Hematopoietic multipotent progenitor cell treated with erythropoietin and hydrocortisone succinate and interleukin-3 and kit ligand, for 6 days (in vitro differentiated cells): ENCODE results near the gene MTREX.

Experiments used
- DNase-seq: peaks from one replicate; pipeline ENCODE4 v3.0.0-alpha.2; 2015

MTREX gene

DNA sequence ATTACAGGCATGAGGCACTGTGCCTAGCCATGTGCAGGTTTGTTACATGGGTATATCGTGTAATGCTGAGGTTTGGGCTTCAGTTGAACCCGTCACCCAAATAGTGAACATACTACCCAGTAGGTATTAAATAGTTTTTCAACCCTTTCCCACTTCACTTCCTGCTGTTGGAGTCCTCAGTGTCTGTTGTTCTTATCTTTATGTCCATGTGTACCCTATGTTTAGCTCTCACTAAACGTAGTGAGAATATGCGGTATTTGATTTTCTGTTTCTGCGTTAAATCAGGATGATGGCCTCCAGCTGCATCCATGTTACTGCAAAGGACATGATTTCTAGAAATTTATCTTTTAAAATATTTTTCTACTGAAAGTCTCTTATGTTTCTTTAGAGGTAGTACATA lies 17.8 kb downstream of the MTREX start:
- no peak for DNase-seq

DNA sequence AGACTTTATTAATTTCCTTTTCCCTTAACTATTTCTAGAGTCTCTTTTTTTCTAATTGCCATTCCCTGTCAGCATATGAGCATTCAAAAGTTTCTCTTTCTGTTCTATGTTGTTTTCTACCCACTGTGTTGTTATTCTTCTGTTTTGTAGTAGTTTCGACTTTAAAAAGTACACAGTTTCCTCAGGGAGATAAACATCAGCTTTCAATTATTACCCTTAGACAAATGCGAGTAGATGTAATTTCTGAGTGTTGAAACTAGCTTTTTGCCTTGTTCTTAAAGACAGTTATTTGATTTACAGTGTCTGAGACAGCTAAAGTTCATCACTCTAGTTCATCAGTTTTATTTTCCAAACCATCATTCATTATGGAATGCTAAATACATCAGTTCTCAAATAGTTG lies 19.5 kb downstream of the MTREX start:
- no peak for DNase-seq

DNA sequence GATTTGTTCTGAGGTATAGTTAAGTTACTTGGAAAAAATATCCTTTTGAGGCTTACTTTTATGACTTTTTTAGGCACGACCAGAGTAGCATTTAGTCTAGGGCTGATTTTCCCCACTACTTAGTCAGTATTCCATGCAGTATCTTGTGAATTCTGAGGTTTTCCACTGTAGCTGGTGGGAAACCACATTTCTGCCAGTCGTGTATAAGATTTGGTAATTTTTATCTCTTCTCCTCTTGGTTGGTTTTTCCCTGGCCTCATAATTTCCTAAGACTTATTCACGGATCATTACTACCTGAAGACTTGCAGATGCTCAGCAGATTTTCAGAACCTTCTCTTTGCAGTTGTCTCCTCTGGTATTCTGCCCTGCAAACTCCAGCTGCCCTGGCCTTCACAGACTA lies 23.5 kb downstream of the MTREX start:
- no peak for DNase-seq

DNA sequence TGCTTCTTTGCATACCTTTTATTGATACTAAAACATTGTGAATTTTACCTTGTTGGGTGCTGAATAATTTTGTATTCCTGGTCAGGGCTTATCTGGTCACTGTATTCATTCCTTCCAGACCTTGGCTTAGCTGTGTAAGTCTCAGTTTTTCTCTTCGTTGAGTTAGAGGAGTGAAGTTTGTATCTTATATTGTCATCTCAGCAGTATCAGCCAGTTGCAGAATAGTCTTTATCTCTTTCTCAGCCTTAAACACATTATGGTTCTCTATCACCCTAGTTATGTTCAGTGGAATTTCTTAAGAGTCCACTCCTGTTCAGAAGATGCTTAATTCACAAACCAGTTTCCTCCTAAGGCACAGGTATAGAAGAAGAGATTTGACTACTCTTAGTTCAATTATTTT lies 25.2 kb downstream of the MTREX start:
- DNase-seq, result no peak

DNA sequence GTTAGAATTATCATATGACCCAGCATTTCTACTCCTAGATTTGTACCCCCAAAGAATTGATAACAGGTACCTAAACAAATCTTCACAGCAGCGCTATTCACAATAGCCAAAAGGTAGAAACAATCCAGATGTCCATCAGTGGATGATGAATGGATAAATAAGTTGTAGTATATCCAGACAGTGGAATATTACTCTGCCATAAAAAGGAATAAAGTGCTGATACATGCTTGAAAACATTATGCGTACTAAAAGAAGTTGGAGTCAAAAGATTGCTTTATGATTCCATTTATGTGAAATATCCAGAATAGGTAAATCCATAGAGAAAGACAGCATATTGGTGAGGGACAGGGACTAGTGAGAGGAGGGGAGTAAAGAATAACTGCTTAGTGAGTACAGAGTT lies 26.0 kb downstream of the MTREX start:
- DNase-seq, result no peak

DNA sequence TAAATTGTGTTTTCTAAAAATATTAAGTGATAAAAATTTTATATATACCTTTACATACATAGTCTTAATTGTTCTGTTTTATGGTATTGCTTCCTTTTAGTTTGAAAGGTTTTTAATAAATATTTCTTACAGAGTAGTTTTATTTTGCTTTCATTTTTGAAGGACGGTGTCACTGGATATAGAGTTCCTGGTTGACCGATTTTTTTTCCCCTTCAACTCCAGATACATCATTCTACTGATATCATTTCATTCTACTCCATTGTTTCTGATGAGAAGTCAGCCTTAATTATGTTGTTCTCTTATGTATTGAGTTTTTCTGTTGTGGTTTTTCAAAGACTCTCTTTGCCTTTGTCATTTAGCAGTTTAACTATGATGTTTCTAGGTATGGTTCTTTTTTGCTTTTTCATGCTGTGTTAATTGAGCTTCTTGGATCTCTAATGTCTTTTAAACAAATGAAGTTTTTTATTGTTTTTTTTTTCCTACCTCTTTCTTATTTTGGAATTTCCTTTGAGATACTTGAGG lies 30.4 kb downstream of the MTREX start:
- DNase-seq, result no peak

DNA sequence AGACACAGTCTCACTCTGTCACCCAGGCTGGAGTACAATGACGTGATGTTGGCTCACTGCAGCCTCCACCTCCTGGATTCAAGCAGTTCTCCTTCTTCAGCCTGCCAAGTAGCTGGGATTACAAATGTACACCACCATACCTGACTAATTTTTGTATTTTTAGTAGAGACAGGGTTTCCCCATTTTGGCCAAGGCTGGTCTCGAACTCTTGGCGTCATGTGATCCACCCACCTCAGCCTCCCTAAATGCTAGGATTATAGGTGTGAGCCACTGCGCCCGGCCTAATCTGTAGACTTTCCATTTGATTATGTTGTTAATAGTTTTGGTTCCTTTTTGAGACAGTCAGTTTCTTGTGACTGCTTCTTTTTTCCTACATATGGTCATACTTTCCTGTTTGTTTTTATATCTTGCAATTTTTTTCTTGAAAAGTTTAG lies 31.0 kb downstream of the MTREX start:
- DNase-seq, result no peak

DNA sequence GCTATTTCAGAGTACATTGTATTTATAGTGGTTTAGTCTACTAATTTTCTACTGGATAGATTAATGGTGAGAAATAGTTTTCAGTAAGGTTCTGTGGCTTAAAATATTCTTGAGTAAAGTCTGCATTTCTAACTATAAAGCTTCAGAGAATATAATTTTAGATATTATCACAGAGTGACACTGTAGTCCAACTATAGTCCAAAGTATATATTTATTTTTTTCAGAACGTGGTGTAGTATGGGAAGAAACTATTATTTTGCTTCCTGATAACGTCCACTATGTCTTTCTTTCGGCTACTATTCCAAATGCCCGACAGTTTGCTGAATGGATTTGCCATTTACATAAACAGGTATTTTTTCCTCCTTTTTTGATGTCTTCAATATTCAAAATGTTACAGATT lies 35.3 kb downstream of the MTREX start:
- no peak for DNase-seq

DNA sequence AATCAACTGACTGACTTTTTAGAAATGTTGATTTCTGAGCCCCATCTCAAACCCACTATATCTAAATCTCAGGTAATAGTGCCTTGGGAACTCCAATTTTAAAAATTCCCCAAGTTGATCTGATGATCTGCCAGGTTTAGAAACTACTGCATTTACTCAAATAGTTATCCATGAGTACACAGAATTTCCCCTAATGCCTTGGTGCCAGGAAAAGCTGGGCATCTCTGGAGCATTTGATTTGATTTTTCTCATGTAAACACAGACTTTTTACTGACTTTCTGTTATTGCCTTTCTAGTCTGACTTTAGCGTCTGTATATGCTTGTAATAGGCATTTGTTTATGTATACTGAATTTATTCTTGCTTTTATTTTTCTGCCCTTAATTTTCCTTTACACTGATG lies 35.8 kb downstream of the MTREX start:
- DNase-seq, result no peak

DNA sequence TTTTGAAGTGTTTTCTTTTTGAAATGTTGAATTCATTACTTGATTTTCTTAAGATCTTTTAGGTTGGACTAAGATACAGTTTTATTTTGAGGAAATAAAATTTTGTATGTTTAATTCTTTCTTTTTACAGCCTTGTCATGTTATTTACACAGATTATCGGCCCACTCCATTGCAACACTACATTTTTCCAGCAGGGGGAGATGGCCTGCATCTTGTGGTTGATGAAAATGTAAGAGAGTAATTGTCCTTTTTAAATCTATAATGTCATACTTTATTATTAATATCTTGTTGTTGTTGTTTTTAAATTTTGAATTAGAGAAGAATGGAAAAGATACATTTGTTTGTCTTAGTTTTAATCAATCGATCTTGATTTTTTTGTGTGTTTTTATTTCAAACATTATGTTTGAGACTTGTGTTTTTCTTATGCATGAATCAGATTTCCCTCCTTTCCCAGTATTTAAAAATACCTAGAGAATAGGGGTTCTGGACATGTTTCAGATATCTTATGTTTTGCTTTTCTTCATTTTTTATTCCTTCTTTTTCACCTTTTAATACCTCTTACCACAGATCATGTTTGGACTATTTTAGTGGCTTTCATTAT lies 36.7 kb downstream of the MTREX start:
- peak; percentile 68 for DNase-seq

DNA sequence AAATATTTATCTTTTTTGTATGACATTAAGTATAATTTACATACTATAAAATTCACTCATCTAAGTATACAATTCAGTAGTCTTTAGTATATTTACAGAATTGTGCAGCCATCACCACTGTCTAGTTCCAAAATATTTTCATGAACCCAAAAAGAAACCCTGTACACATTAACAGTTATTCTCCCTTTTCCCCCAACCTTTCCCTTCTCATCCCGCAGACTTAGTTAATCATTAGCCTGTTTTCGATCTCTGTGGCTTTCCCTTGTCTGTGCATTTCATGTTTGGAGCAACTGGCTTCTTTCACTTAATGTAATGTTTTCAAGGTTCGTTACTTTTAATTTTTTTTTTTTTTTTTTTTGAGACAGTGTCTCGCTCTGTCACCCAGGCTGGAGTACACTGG lies 37.5 kb downstream of the MTREX start:
- no peak for DNase-seq

DNA sequence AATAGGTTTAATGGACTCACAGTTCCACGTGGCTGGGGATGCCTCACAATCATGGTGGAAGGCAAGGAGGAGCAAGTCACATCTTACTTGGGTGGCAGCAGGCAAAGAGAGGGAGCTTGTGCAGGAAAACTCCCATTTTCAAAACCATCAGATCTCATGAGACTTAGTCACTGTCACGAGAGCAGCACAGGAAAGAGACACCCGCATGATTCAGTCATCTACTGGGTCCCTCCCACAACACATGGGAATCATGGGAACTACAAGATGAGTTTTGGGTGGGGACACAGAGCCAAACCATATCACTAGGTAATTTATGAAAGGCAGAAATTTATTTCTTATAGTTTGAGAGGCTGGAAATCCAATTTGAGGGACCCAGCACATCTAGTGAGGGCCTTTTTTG lies 40.0 kb downstream of the MTREX start:
- no peak for DNase-seq

DNA sequence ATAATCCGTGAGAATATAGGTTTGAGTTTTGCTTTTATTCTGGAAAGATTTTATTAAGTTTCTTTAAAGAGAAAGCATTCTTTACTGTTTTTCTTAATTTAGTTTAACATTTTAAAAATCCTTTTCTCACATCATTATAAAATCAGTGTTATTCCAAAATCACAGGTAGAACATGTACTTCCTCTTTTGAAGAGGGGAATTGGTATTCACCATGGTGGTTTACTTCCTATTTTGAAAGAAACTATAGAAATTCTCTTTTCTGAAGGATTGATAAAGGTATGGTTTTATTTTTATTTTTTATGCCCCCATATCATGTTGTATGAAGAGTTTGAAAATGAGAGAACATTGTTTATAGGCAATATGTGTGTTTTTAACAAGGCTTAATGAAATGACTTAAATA lies 43.0 kb downstream of the MTREX start:
- DNase-seq, result no peak

DNA sequence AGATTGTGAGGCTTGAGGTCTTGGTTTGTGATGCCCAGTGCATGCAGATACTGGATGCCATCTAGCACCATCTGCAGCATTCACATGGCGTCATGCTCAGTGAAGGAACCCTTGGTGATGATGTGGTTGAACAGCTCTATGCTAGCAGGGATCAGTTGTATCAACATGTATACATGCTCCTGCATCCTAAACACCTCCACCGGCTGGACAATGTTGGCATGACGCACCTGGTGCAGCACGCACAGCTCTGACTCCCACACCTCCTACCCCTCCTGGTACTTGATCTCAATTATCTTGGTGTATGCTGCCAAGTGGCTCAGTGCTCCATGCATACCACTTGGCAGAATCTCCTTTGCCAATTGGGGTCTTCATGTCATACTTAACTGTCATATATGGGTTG lies 49.1 kb downstream of the MTREX start:
- DNase-seq, result no peak

DNA sequence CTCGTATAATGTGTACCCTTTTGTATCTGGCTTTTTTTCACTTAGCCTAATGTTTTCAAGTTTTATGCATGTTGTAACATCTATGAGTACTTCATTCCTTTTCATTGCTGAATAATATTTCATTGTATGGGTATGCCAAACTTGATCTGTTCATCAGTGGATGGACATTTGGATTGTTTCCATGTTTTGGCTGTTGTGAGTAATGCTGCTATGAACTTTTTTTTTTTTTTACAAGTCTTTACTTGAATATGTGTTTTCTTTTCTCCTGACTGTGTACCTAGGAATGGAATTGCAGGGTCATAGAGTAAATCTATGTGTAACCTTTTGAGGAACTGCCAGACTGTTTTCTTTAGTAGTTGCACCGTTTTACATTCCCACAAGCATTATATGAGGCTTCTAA lies 52.4 kb downstream of the MTREX start:
- no peak for DNase-seq

DNA sequence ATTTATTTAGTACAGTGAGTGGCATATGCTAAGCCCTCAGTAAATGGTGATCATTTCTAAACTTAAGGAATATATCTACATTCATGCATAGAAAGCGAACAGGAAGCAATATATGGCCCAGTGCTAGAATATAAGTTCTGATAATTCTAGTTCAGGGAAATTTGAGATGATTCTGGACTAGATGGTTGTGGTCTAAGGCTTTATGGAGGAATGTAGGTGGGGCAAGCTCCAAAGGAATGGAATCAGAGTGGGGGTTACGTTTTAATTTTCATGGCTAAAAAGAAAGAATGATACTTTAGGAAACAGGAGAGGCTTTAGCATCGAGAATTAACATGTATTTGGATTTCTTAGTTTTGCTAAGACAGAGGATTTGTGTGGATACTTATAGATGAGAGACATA lies 56.1 kb downstream of the MTREX start:
- no peak for DNase-seq

DNA sequence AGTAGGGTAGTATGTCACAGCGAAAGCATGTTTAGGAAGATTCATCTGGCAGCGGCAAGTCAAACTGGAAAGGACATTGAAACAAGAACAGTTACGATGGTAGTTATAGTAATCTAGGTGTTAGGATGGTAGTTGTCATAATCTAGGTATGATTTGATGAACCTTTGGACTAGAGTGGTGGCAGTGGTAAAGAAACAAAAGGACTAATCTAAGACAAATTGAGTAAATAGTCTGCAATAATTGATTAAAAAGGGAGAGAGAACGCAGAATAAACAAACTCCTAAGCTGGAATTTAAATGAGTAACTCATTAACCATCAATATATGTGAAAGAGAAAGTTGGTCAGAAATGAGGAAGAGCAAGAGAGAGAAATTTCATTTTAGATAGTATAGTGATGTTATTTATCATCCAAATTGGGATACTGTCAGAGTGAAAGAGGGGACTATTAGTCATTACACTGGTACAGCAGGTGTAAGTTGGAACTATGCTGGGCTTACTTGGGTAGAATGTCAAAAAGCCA lies 56.8 kb downstream of the MTREX start:
- DNase-seq, result no peak

DNA sequence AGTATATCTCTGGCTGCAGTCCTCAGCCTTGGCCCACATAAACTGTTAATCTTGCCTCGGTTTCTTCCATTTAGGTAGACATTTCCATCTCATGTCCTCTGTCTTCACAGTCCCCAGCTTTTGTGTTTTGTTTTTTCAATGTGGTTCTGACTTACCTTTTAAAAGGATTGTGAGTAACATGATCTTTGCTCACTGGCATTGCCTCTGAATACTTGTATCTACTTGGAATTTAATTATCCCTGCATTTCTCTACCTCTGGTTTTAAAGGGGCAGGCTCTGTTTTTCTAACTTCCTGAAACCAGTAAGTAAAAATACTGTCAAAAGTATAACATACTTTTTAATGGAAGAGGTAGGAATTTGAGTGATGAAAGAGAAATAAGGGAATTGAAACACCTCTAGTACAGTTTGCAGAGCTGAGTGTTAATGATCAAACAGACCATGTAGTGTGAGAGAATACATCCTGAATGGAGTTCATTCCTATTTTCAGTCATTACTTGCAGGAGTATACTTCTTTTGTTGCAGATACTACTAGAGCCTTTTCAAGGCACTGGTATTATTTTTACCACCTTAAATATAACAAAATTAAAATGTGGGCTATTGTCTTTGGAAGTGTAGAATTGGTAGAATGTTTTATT lies 62.6 kb downstream of the MTREX start:
- DNase-seq, result no peak

DNA sequence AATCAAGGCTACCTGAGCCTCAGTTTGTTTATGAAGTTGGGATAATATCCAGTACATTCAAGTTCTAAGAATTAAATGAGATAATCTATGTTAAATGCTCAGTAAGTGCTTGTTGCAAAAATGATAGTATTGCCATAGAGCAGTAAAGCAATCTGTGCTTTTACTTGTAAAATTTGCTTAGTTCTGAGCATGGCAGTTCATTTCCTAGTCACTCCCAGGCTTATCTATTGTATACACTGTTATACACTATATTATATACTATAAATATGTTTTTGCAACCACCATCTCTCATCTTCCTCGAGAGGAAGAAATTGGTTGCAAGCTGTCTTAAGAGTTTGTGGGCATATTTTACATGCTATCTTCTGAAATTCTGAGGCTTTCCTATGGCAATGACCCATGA lies 63.4 kb downstream of the MTREX start:
- DNase-seq, result no peak

DNA sequence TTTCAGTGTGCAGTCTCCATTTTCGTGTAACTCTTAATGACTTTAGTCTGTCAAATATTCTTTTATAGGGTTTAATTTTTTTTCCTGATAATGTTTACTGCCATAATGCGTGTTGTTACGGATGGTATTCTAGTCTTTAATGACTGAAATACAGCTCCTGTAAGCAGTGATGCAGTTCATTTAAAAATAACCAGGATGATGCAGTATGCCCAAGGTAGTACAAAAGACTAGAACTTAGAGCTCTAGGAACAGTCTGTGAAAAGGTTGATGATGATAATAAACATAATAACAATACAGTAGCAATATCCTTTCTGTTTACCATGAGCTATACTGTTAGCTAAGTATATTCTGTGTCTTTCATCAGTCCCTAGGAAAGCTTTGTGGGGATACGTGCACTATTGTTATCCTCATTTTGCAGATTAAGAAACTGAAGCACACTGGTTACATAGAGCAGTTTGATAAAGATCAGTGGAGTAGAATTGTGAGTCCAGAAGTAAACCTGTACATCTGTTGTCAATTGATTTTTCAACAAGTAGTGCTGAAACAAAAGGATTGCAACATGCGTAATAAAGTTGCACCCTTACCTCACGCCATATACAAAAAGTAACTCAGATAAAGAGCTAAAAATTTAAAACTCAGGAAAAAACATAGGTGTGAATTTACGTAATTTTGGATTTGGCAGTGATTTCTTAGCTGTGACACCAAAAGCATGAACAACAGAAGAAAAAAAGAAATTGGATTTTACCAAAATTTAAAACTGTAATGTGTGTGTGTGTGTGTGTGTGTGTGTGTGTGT lies 64.5 kb downstream of the MTREX start:
- no peak for DNase-seq

DNA sequence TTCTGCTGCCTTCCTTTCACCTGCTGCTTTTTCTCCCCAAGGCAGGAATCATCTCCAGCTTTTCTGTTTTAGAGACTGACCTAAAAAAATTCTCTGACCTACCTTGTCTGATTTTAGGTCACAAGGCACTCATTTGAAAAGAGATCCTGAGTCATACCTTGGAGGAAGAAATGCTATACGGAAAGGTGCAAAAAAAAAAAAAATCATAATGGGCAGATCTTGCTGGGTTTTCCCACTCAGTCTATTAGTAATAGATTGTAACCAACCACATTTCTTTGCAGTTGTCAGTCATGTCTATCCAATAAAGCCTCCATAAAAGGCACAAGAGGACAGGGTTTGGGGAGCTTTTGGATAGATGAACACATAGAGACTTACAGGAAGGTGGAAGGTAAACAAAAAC lies 70.0 kb downstream of the MTREX start:
- no peak for DNase-seq

DNA sequence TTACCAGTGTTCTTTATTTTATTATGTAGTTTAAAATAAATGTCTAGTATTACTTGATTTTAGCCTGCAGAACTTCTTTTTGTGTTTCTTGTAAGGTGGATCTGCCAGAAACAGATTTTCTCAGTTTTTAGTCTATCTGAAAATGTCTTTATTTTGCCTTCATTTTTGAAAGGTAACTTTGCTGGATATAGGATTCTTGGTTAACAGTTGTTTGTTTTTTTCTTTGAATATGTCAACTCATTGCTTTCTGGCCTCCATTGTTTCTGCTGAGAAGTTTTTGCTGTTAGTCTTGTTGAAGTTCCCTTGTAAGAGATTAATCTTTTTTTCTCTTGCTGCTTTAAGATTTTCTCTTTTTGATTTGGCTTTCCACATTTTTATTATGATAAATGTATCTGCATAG lies 75.5 kb downstream of the MTREX start:
- no peak for DNase-seq

DNA sequence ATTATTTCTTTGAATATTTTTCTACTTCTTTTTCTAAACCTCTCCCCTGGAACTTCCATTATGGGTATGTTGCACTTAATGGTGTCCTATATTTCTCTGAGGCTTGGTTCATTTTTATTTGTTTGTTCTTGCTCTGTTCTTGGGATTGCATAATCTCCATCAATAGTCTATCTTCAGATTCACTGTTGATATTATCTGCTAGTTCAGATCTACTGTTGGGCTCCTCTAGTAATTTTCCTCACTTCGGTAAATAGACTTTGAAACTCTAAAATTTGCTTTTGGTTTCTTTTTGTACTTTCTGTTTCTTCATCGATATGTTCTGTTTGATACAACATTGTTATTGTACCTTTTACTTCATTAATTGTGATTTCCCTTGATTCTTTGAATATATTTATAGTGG lies 76.3 kb downstream of the MTREX start:
- no peak for DNase-seq

DNA sequence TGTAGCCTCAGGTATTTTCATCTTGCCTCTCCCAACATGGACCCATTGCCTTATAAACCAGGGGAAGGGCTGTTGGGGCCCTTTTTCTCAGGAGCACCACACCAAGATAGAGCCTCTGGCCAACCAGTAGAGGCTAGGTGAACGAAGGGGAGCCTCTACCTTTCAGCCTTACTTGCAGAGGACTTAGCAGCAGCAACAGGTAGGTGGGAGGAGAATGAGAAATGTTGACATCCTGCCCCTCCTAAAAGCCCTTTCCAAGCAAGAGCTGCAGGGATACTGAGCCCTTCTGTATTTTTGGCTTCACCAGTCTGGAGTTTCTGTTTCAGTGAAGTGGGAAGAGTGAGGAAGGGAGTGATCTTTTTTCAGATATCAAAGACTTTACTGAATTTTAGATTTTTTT lies 77.4 kb downstream of the MTREX start:
- no peak for DNase-seq
